Progenitor cell of endocrine pancreas (in vitro differentiated cells): ENCODE measurements around the gene ERCC6L. TPM values are rescaled to one million over a fixed set of nuclear protein-coding genes. Genes with fewer than 3 reads are reported as not detected.

Experiments
- DNase-seq: peaks from one replicate; pipeline ENCODE4 v3.0.0; 2021; ENCODE audit warnings: low spot score; ENCODE audit not compliant: unreplicated experiment
- H3K27ac Mint-ChIP-seq: 2 replicates; pipeline ENCODE4 v1.8.0; 2021; ENCODE audit warnings: mild to moderate bottlenecking, moderate library complexity, mixed read lengths
- H3K27me3 Mint-ChIP-seq: 2 replicates; pipeline ENCODE4 v1.8.0; 2021; ENCODE audit warnings: mixed read lengths
- H3K36me3 Mint-ChIP-seq: 2 replicates; pipeline ENCODE4 v1.8.0; 2022; ENCODE audit warnings: mixed read lengths; ENCODE audit not compliant: insufficient read depth
- H3K4me1 Mint-ChIP-seq: 2 replicates; pipeline ENCODE4 v1.8.0; 2021; ENCODE audit warnings: low read depth, mixed read lengths
- H3K4me3 Mint-ChIP-seq: 2 replicates; pipeline ENCODE4 v1.8.0; 2021; ENCODE audit warnings: low read depth, mild to moderate bottlenecking, moderate library complexity, mixed read lengths
- H3K9me3 Mint-ChIP-seq: 2 replicates; pipeline ENCODE4 v1.8.0; 2021; ENCODE audit warnings: low read depth, mixed read lengths
- CTCF ChIP-seq: fragments of 200-600 bp; sonication (generic); IDR thresholded peaks from one replicate; pipeline ENCODE4 v1.5.0; 2021; ENCODE audit warnings: antibody characterized with exemption, mild to moderate bottlenecking; ENCODE audit not compliant: unreplicated experiment
- total RNA-seq: library from RNA; stranded (reverse); gene quantifications from 2 replicates; pipeline ENCODE4 v1.2.1, GENCODE V29; 2021

Gene ERCC6L
- total RNA-seq, 1 donor from 2014 or later, result 5.6 TPM

- no peak overlapping the region for H3K27ac Mint-ChIP-seq
- no peak overlapping the region for H3K4me3 Mint-ChIP-seq
- peaks cover 17% of the 10 kb centered on the region for H3K27me3 Mint-ChIP-seq
- H3K4me1 Mint-ChIP-seq, result peaks cover 10% of the 10 kb centered on the region
- peaks cover 5% of the 10 kb centered on the region for H3K36me3 Mint-ChIP-seq
- peaks cover 13% of the 10 kb centered on the region for H3K9me3 Mint-ChIP-seq
- no peak for DNase-seq
- no peak for TF ChIP-seq CTCF
Measured at GRCh38 chrX:72260448-72260847, 21.6 kb upstream of the ERCC6L start.

- peaks cover 10% of the 10 kb centered on the region for H3K4me1 Mint-ChIP-seq
- TF ChIP-seq CTCF, result no peak
- H3K36me3 Mint-ChIP-seq, result peaks cover 2% of the 10 kb centered on the region
- peaks cover 18% of the 10 kb centered on the region for H3K9me3 Mint-ChIP-seq
- DNase-seq, result no peak
- H3K4me3 Mint-ChIP-seq, result no peak overlapping the region
- no peak overlapping the region for H3K27ac Mint-ChIP-seq
- H3K27me3 Mint-ChIP-seq, result peaks cover 27% of the 10 kb centered on the region
Measured at GRCh38 chrX:72258174-72258573, 19.3 kb upstream of the ERCC6L start.

DNA sequence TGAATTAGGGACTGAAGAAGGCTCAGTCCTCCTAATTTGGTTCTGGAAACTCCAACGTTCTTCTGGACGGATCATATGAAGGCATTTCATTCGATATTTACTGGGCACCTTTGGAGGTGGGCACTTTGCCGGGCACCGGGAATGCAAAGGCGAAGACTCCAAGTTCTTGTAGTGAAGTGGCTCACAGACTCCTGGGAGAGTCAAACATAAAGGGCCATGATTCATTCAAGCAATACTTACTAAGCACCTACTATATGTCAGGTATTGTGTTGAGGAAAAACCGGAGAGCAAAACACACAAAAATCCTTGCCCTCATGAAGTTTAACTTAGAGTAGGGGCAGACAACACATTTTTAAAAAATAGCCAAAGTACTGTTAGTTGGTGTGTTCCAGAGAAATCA, 17.0 kb upstream of the ERCC6L start:
- no peak for DNase-seq
- peaks cover 18% of the 10 kb centered on the region for H3K9me3 Mint-ChIP-seq
- peaks cover 27% of the 10 kb centered on the region for H3K27me3 Mint-ChIP-seq
- TF ChIP-seq CTCF, result no peak
- H3K27ac Mint-ChIP-seq, result no peak overlapping the region
- H3K4me3 Mint-ChIP-seq, result peak overlapping the region; percentile 39
- H3K4me1 Mint-ChIP-seq, result peaks cover 2% of the 10 kb centered on the region
- H3K36me3 Mint-ChIP-seq, result peaks cover 4% of the 10 kb centered on the region

DNA sequence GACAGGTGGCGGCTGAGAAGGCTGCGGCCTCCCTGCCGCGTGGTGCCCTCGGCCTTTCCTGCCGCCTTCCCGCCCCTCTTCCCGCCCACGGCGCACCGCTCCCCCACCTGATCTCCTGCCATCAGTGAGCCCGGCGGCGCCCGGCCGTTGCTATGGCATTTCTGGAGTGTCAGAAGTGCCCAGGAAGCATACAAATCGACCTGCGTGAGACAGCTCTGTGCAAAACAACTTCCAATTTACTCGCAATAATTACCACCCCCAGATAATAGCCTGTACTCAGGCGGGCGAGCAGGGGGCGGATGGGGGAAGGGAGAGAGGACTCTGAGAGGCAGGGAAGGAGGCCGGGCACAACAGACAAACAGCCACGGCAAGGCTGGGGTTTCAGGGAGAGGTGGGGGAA, 16.6 kb upstream of the ERCC6L start:
- Mint-ChIP-seq H3K36me3 (peaks cover 4% of the 10 kb centered on the region), H3K9me3 (peaks cover 18% of the 10 kb centered on the region), H3K4me3 (peak overlapping the region; percentile 39), H3K27ac (no peak overlapping the region), H3K4me1 (peaks cover 2% of the 10 kb centered on the region), H3K27me3 (peaks cover 27% of the 10 kb centered on the region)
- DNase-seq, result peak; percentile 16
- TF ChIP-seq CTCF, result no peak

- no peak for TF ChIP-seq CTCF
- Mint-ChIP-seq H3K27me3 (peaks cover 27% of the 10 kb centered on the region), H3K36me3 (peaks cover 4% of the 10 kb centered on the region), H3K4me3 (no peak overlapping the region), H3K27ac (no peak overlapping the region), H3K9me3 (peaks cover 18% of the 10 kb centered on the region), H3K4me1 (peaks cover 2% of the 10 kb centered on the region)
- no peak for DNase-seq
Measured at GRCh38 chrX:72254816-72255215, 16.0 kb upstream of the ERCC6L start.
